ENCODE data around the gene FKBP5.

- TF ChIP-seq CTCF (IDR thresholded peaks at IDR 0.05): no peak
- TF ChIP-seq POLR2A (IDR thresholded peaks at IDR 0.05): peak in 1 of 4 donors; percentile 23
Measured at GRCh38 chr6:35687658-35688604, 784 bp downstream of the FKBP5 start.

Measured in stomach (tissue), 4 donors.